Small intestine (tissue), 7 donors: ENCODE measurements around the gene P4HA3. TPM values are rescaled to one million over a fixed set of nuclear protein-coding genes. Genes with fewer than 3 reads are reported as not detected.

Source experiments
- DNase-seq, 2 donors: peaks; one replicate each; pipeline versions ENCODE4 v3.0.0 to v3.0.0-alpha.2; 2013
- FAIRE-seq: peaks from 2 replicates; lab custom pipeline; 2012; peaks lifted over from hg19 to GRCh38; lab: Jason Lieb, UNC
- H3K27ac ChIP-seq, 3 donors: one replicate each; pipeline ENCODE4 v1.5.1; 2013; ENCODE audit warnings: low read length in 2 of 3, mild to moderate bottlenecking in 2 of 3, control low read depth in 1 of 3, inconsistent platforms in 1 of 3, low read depth in 1 of 3, moderate library complexity in 1 of 3
- H3K27me3 ChIP-seq, 3 donors: one replicate each; pipeline ENCODE4 v1.6.1; 2013; ENCODE audit warnings: low read length in 3 of 3, inconsistent platforms in 1 of 3; ENCODE audit not compliant: control insufficient read depth in 3 of 3, insufficient read depth in 3 of 3
- H3K36me3 ChIP-seq, 3 donors: one replicate each; pipeline ENCODE4 v1.6.1; 2013; ENCODE audit warnings: low read length in 3 of 3, inconsistent platforms in 1 of 3, low read depth in 1 of 3, mild to moderate bottlenecking in 1 of 3, moderate library complexity in 1 of 3; ENCODE audit not compliant: control insufficient read depth in 3 of 3, insufficient read depth in 2 of 3
- H3K4me1 ChIP-seq, 3 donors: one replicate each; pipeline ENCODE4 v1.6.1; 2013; ENCODE audit warnings: low read length in 2 of 3, inconsistent platforms in 1 of 3, low read depth in 1 of 3, mild to moderate bottlenecking in 1 of 3, moderate library complexity in 1 of 3; ENCODE audit not compliant: control insufficient read depth in 3 of 3, insufficient read depth in 2 of 3
- H3K4me3 ChIP-seq, 3 donors: one replicate each; pipeline ENCODE4 v1.5.1; 2013; ENCODE audit warnings: low read length in 3 of 3, control low read depth in 1 of 3, inconsistent platforms in 1 of 3, low read depth in 1 of 3, mild to moderate bottlenecking in 1 of 3, moderate library complexity in 1 of 3
- H3K9me3 ChIP-seq, 2 donors: one replicate each; pipeline ENCODE4 v1.6.1; 2013; ENCODE audit warnings: low read depth in 1 of 2, low read length in 1 of 2; ENCODE audit not compliant: control insufficient read depth in 2 of 2, insufficient read depth in 1 of 2
- WGBS, 3 donors: extraction: QIAGEN DNeasy Blood & Tissue Kit; methylation state at CpG; one replicate each; pipeline ENCODE4 v1.1.7; 2013; 5-methylcytosine and 5-hydroxymethylcytosine counted together
- polyA plus RNA-seq, 4 donors: library from polyadenylated mRNA; stranded (reverse) in 3 of 4; unstranded in 1 of 4; fragments of 200-250 nt in 3 of 4; fragments of 120-200 nt in 1 of 4; gene quantifications; one replicate each; pipeline versions ENCODE4 v1.2.1 to v1.2.3, GENCODE V29; 2013
- donor health status: healthy with polysubstance abuse.
- donor health status: control.
- donor health status: control.
- donor health status: Bipolar disorder and iron deficiency.
- donor health status: healthy.

Gene P4HA3
- polyA plus RNA-seq, 4 donors = 0.53 to 0.66 TPM; not detected in 2

GRCh38 chr11:74282914-74283371, 28.5 kb downstream of the P4HA3 start:
- 61 to 75% (median 69%) methylated on average over 5 of the region's 5 CpGs for WGBS, 3 donors
- DNase-seq (no peak), FAIRE-seq (no peak)
- Histone ChIP-seq H3K4me3 (no peak overlapping the region), H3K4me1 (no peaks in the 10 kb centered on the region), H3K36me3 (no peaks in the 10 kb centered on the region), H3K27ac (no peak overlapping the region), H3K9me3 (peaks cover 0 to 4% of the 10 kb centered on the region in 2 donors), H3K27me3 (peaks cover 0 to 4% (median 0%) of the 10 kb centered on the region in 3 donors)

DNA sequence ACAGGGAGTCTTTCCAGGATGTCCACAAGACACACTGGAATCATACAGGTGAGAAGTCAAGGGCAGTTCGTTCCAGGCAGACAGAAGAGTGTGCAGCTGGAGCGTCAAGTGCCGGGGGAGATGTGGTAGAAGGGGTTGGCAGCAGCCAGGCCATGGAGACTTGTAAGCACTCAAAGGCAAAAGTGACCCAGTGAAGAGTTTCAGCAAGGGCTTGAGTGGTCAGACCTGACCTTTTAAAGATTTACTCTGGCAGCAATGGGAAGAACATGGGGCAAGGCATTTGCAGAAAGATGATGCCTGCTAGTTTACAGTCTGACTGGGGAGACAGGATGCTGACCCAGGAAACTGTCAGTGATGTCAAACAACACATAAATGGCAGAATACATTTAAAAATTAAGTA, 29.0 kb downstream of the P4HA3 start:
- FAIRE-seq = no peak
- Histone ChIP-seq H3K36me3 (no peaks in the 10 kb centered on the region), H3K9me3 (peaks cover 0 to 4% of the 10 kb centered on the region in 2 donors), H3K27me3 (peaks cover 0 to 4% (median 0%) of the 10 kb centered on the region in 3 donors), H3K27ac (no peak overlapping the region), H3K4me1 (no peaks in the 10 kb centered on the region), H3K4me3 (no peak overlapping the region)
- WGBS, 3 donors = 72 to 95% (median 91%) methylated on average over 3 of the region's 3 CpGs
- DNase-seq = no peak

- Histone ChIP-seq H3K4me3 (no peak overlapping the region), H3K4me1 (no peaks in the 10 kb centered on the region), H3K27me3 (no peaks in the 10 kb centered on the region), H3K9me3 (peaks cover 0 to 4% of the 10 kb centered on the region in 2 donors), H3K27ac (no peak overlapping the region), H3K36me3 (no peaks in the 10 kb centered on the region)
- DNase-seq (no peak), FAIRE-seq (no peak)
Observed at GRCh38 chr11:74280494-74280893, 30.9 kb downstream of the P4HA3 start.

GRCh38 chr11:74279256-74279655, 32.2 kb downstream of the P4HA3 start:
- Histone ChIP-seq H3K27me3 (no peaks in the 10 kb centered on the region), H3K4me1 (no peaks in the 10 kb centered on the region), H3K4me3 (no peak overlapping the region), H3K36me3 (no peaks in the 10 kb centered on the region), H3K27ac (no peak overlapping the region), H3K9me3 (peaks cover 0 to 4% of the 10 kb centered on the region in 2 donors)
- FAIRE-seq (no peak), DNase-seq (no peak)
- WGBS, 3 donors = 81 to 84% (median 83%) methylated on average over 5 of the region's 5 CpGs

GRCh38 chr11:74278721-74279161, 32.7 kb downstream of the P4HA3 start:
- WGBS, 3 donors = 61 to 94% (median 77%) methylated on average over 1 of the region's 1 CpG
- Histone ChIP-seq H3K27ac (no peak overlapping the region), H3K4me3 (no peak overlapping the region), H3K9me3 (peaks cover 0 to 4% of the 10 kb centered on the region in 2 donors), H3K27me3 (no peaks in the 10 kb centered on the region), H3K36me3 (no peaks in the 10 kb centered on the region), H3K4me1 (no peaks in the 10 kb centered on the region)
- FAIRE-seq = no peak
- DNase-seq = no peak

DNA sequence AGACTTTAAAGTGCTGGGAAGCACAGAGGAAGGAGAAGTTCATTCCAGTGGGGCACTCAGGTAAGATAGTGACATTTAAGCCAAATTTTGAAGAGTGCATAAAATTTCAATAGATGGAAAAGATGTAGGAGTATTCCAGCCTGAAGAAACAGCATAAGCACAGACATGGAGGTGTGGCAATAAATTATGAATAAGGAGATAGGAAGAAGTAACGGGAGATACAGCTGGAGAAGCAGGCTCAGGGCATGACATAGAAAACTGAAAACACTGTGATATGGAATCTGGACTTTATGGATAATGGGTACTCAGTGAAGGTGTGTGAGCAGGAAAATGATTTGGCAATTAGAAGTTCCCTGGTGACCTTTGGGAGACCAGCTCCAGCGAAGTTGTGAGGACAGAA, 33.3 kb downstream of the P4HA3 start:
- no peaks in the 10 kb centered on the region for H3K36me3 ChIP-seq
- WGBS, 3 donors = 64 to 78% (median 72%) methylated on average over 2 of the region's 2 CpGs
- no peak overlapping the region for H3K4me3 ChIP-seq
- H3K4me1 ChIP-seq = no peaks in the 10 kb centered on the region
- no peaks in the 10 kb centered on the region for H3K27me3 ChIP-seq
- FAIRE-seq (no peak), DNase-seq (no peak)
- peaks cover 0 to 4% of the 10 kb centered on the region in 2 donors for H3K9me3 ChIP-seq
- no peak overlapping the region for H3K27ac ChIP-seq

DNA sequence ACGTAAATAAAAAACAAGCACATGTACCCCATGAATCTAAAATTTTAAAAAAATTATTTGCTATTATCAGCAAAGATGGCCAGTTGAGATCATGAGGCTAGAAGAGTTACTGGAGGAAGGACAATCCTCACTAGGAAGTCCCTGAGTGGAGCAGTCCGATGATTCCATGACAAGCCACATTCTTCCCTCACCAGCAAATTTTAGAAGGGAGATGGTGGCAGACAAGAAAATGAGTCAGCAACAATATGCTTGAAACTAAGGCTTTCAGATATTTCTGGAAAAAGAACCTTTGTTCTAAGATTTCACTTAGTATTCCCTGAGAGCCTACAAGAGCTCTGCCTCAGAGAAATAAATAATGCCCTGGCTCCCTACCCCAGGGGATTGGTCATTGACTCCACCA, 34.9 kb downstream of the P4HA3 start:
- H3K36me3 ChIP-seq = no peaks in the 10 kb centered on the region
- FAIRE-seq (no peak), DNase-seq (no peak)

DNA sequence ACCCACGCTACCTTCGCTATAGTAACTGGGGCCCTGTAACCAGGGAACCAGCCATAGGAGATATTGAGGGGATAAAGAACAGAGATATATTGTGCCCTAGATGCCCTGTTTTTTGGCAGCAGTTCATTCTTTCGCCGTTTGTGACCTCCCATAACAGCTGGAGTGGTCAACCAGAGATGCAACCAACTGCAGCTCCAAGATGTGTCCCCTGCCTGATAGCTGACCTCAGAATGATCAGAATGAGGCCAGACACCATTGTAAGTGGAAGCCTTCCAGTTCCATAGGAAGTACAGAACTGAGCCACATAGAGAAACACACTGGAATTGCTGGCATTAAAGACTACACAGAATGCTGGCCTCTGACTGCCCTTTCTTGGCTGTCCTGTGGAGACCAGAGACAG, 39.2 kb downstream of the P4HA3 start:
- 80 to 92% (median 82%) methylated on average over 4 of the region's 4 CpGs for WGBS, 3 donors
- no peaks in the 10 kb centered on the region for H3K36me3 ChIP-seq
- no peak for FAIRE-seq

More for the DNA sequence above, 34.9 kb downstream of the P4HA3 start:
- Histone ChIP-seq H3K9me3 (peaks cover 0 to 4% of the 10 kb centered on the region in 2 donors), H3K4me3 (no peak overlapping the region), H3K27ac (no peak overlapping the region), H3K4me1 (no peaks in the 10 kb centered on the region), H3K27me3 (no peaks in the 10 kb centered on the region)
- WGBS, 3 donors = 85 to 92% (median 91%) methylated on average over 2 of the region's 2 CpGs

More for the DNA sequence above, 39.2 kb downstream of the P4HA3 start:
- Histone ChIP-seq H3K9me3 (no peaks in the 10 kb centered on the region), H3K27ac (no peak overlapping the region), H3K27me3 (no peaks in the 10 kb centered on the region), H3K4me1 (no peaks in the 10 kb centered on the region), H3K4me3 (no peak overlapping the region)
- no peak for DNase-seq
